ENCODE results near the gene CIZ1. TPM values are rescaled to one million over a fixed set of nuclear protein-coding genes. Genes with fewer than 3 reads are reported as not detected.

Gene CIZ1
- total and polyA plus RNA-seq, 10 of the 15 experiments (the other 5 are each of a cell fraction or from before 2014, with no cell fraction given) = 1.8 to 91.6 (median 35.4) TPM

DNA sequence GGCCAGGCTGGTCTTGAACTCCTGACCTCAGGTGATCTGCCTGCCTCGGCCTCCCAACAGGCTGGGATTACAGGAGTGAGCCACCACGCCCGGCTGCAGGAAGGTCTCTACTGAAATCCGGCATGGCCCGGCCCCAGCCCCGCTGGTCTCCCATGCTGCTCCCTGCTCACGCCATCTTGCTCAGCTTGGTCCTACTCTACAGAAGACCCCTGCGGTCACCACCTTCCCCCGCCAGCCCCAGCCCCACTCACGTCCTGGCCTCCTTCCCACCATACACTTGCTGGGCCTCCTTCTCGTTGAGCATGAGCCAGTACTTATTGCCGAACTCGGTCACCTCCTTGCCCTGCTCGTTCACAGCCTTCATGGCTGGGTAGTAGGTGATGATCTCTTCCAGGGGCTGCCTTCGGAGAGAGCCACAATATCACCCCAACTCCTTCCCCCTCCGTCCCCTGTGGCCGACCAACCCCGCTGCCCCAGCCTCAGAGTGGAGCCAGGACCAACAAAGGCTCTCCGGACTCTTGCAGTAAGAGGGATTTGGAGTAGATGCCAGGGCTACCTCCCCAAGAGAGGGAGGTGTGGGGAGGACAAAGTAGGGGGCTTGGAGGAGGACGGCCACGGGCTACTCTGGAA is 67.8 kb downstream of the CIZ1 start:
- peaks cover 7% of the 10 kb centered on the region; the same call in 1 of the 2 replicates for H3K4me1 ChIP-seq (ENCODE audit: control insufficient read depth, insufficient read depth, low read length)
- WGBS (ENCODE audit: insufficient coverage, insufficient replicate concordance, low lambda C conversion rate, missing lambda C conversion rate) = 89% methylated on average over 21 of the region's 21 CpGs
- no peaks in the 10 kb centered on the region for H3K9me3 ChIP-seq (replicated peaks; ENCODE audit: control insufficient read depth, insufficient read depth, low read length)
- H2AFZ ChIP-seq (ENCODE audit: control insufficient read depth, low read depth, low read length) = no peak overlapping the region
- BruUV-seq (replicated peaks) = no TSS peak
- no peaks in the 10 kb centered on the region for H4K20me1 ChIP-seq (ENCODE audit: control insufficient read depth, insufficient read depth)
- FAIRE-seq (no peak), DNase-seq (ENCODE audit: low read depth, low spot score) (no peak), ATAC-seq (no peak)
- CTCF ChIA-PET = interaction anchor here (1.0 to 7.4 kb wide), 2 partner anchors 8 to 45 kb away, joined by 3 to 84 read pairs; no protein-coding TSS in a partner anchor
- H3K79me2 ChIP-seq (ENCODE audit: control insufficient read depth, insufficient read depth, low read length) = peaks cover 32% of the 10 kb centered on the region
- RAD21 ChIA-PET (ENCODE audit: unreplicated experiment) = no interaction called here
- no peak overlapping the region for H3K9ac ChIP-seq (ENCODE audit: control insufficient read depth, insufficient read depth, low read length)
- peaks cover 8 to 22% of the 10 kb centered on the region in 2 experiments; a peak in 3 of 4 replicates for H3K36me3 ChIP-seq (ENCODE audit: control insufficient read depth in 2 of 2, insufficient read depth in 2 of 2, low read length in 1 of 2)
- in situ Hi-C loops (cut with MboI) = no loop called here
- H3K4me3 ChIP-seq = no peak overlapping the region
- no peak overlapping the region for H3K27ac ChIP-seq (ENCODE audit: control insufficient read depth, insufficient read depth)
- POLR2A ChIA-PET = no interaction called here
- H3K27me3 ChIP-seq (replicated peaks in 1 of 2; ENCODE audit: control insufficient read depth in 2 of 2, insufficient read depth in 2 of 2, low read length in 1 of 2) = no peaks in the 10 kb centered on the region
- intact Hi-C loops (cut with micrococcal nuclease; ENCODE audit: unreplicated experiment) = no loop called here
- SMC1A ChIA-PET (ENCODE audit: uncharacterized antibody, unreplicated experiment) = no interaction called here
- TF ChIP-seq CHD1 (IDR thresholded peaks at IDR 0.05; ENCODE audit: low read depth, low read length) (no peak), TCF12 (IDR thresholded peaks at IDR 0.05; ENCODE audit: low read depth, low read length) (no peak), RCOR1 (conservative IDR thresholded peaks at IDR 0.05; ENCODE audit: low read depth, low read length) (no peak), HDGF (IDR thresholded peaks at IDR 0.05) (no peak)
- TF ChIP-seq, protein P1, sequence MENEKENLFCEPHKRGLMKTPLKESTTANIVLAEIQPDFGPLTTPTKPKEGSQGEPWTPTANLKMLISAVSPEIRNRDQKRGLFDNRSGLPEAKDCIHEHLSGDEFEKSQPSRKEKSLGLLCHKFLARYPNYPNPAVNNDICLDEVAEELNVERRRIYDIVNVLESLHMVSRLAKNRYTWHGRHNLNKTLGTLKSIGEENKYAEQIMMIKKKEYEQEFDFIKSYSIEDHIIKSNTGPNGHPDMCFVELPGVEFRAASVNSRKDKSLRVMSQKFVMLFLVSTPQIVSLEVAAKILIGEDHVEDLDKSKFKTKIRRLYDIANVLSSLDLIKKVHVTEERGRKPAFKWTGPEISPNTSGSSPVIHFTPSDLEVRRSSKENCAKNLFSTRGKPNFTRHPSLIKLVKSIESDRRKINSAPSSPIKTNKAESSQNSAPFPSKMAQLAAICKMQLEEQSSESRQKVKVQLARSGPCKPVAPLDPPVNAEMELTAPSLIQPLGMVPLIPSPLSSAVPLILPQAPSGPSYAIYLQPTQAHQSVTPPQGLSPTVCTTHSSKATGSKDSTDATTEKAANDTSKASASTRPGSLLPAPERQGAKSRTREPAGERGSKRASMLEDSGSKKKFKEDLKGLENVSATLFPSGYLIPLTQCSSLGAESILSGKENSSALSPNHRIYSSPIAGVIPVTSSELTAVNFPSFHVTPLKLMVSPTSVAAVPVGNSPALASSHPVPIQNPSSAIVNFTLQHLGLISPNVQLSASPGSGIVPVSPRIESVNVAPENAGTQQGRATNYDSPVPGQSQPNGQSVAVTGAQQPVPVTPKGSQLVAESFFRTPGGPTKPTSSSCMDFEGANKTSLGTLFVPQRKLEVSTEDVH (IDR thresholded peaks at IDR 0.05; ENCODE audit: low read depth, partially characterized antibody) = no peak
- TF ChIP-seq, protein P2, sequence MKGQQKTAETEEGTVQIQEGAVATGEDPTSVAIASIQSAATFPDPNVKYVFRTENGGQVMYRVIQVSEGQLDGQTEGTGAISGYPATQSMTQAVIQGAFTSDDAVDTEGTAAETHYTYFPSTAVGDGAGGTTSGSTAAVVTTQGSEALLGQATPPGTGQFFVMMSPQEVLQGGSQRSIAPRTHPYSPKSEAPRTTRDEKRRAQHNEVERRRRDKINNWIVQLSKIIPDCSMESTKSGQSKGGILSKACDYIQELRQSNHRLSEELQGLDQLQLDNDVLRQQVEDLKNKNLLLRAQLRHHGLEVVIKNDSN (IDR thresholded peaks at IDR 0.05; ENCODE audit: borderline replicate concordance, extremely low read length, insufficient read depth, low read depth, low read length) = no peak
- no peak overlapping the region for H3K4me2 ChIP-seq (ENCODE audit: control insufficient read depth, insufficient read depth)
